WTC11 (cell line): ENCODE measurements around the gene PANK4. TPM values are rescaled to one million over a fixed set of nuclear protein-coding genes. Genes with fewer than 3 reads are reported as not detected.

ENCODE experiments used
- ATAC-seq: fragments of 200-7000 bp; cut with Tn5 transposase; 2 replicates; pipeline ENCODE4 v1.10.0; 2021; ENCODE audit warnings: mild to moderate bottlenecking, moderate library complexity
- CTCF ChIA-PET: fragments of 300-600 bp; sonication (Branson Sonifier 250); formaldehyde crosslinking; loops from one replicate; lab custom pipeline; 2021; ENCODE audit warnings: antibody characterized with exemption; lab: Charles Lee
- POLR2A ChIA-PET: fragments of 350-600 bp; sonication (Branson Sonifier 250); formaldehyde crosslinking; loops from one replicate; lab custom pipeline; 2021; ENCODE audit warnings: antibody characterized with exemption; lab: Charles Lee
- DNase-seq: peaks from one replicate; pipeline ENCODE4 v3.0.0; 2021; ENCODE audit warnings: low spot score
- H3K27ac Mint-ChIP-seq: 2 replicates; pipeline ENCODE4 v1.8.0; 2021; ENCODE audit warnings: mixed read lengths
- H3K27me3 Mint-ChIP-seq: 2 replicates; pipeline ENCODE4 v1.8.0; 2021; ENCODE audit warnings: low read depth, mild to moderate bottlenecking, moderate library complexity, mixed read lengths
- H3K36me3 Mint-ChIP-seq: 2 replicates; pipeline ENCODE4 v1.8.0; 2021; ENCODE audit warnings: mixed read lengths
- H3K4me1 Mint-ChIP-seq: 2 replicates; pipeline ENCODE4 v1.8.0; 2022; ENCODE audit warnings: mixed read lengths
- H3K4me3 Mint-ChIP-seq: 2 replicates; pipeline ENCODE4 v1.8.0; 2021; ENCODE audit warnings: mild to moderate bottlenecking, moderate library complexity, mixed read lengths
- H3K9me3 Mint-ChIP-seq: 2 replicates; pipeline ENCODE4 v1.8.0; 2021; ENCODE audit warnings: mixed read lengths
- AR ChIP-seq: fragments of 250-450 bp; sonication (Bioruptor Pico); IDR thresholded peaks from 2 replicates; pipeline ENCODE4 v1.9.0; 2021; ENCODE audit warnings: mild to moderate bottlenecking
- CBFB ChIP-seq: sonication (generic); formaldehyde crosslinking; IDR thresholded peaks from 2 replicates; pipeline ENCODE4 v1.8.1; 2022; ENCODE audit warnings: mild to moderate bottlenecking, low read depth, missing genetic modification reagents
- ETV6 ChIP-seq: sonication (generic); formaldehyde crosslinking; IDR thresholded peaks from 2 replicates; pipeline ENCODE4 v1.8.1; 2022; ENCODE audit warnings: mild to moderate bottlenecking, missing genetic modification reagents
- FOXK1 ChIP-seq: sonication (generic); formaldehyde crosslinking; IDR thresholded peaks from 2 replicates; pipeline ENCODE4 v1.8.0; 2022; ENCODE audit warnings: mild to moderate bottlenecking, moderate library complexity, missing genetic modification reagents
- FOXP4 ChIP-seq: sonication (generic); formaldehyde crosslinking; IDR thresholded peaks from 2 replicates; pipeline ENCODE4 v1.8.0; 2022; ENCODE audit warnings: mild to moderate bottlenecking, missing genetic modification reagents
- GABPB1 ChIP-seq: sonication (generic); formaldehyde crosslinking; IDR thresholded peaks from 2 replicates; pipeline ENCODE4 v1.8.1; 2023; ENCODE audit warnings: mild to moderate bottlenecking, missing genetic modification reagents
- GRHL2 ChIP-seq: fragments of 250-450 bp; sonication (Bioruptor Pico); IDR thresholded peaks from 2 replicates; pipeline ENCODE4 v1.8.0; 2022; ENCODE audit warnings: mild to moderate bottlenecking, moderate library complexity; ENCODE audit not compliant: insufficient replicate concordance, severe bottlenecking
- HMGA2 ChIP-seq: fragments of 250-450 bp; sonication (Bioruptor Pico); IDR thresholded peaks from 2 replicates; pipeline ENCODE4 v1.4.0; 2021; ENCODE audit warnings: mild to moderate bottlenecking, moderate library complexity
- IRF1 ChIP-seq: sonication (generic); formaldehyde crosslinking; IDR thresholded peaks from 2 replicates; pipeline ENCODE4 v1.8.0; 2023; ENCODE audit warnings: missing genetic modification reagents
- IRF2 ChIP-seq: sonication (generic); formaldehyde crosslinking; IDR thresholded peaks from 2 replicates; pipeline ENCODE4 v1.8.0; 2022; ENCODE audit warnings: low read depth, missing genetic modification reagents, borderline replicate concordance
- JAZF1 ChIP-seq: fragments of 250-450 bp; sonication (Bioruptor Pico); IDR thresholded peaks from 2 replicates; pipeline ENCODE4 v1.9.0; 2021; ENCODE audit warnings: moderate library complexity, mild to moderate bottlenecking, inconsistent platforms
- NR1H2 ChIP-seq: sonication (generic); formaldehyde crosslinking; IDR thresholded peaks from 2 replicates; pipeline ENCODE4 v1.9.0; 2021; ENCODE audit warnings: mild to moderate bottlenecking, moderate library complexity, missing genetic modification reagents
- NR2C2 ChIP-seq: sonication (generic); formaldehyde crosslinking; IDR thresholded peaks from 2 replicates; pipeline ENCODE4 v1.8.0; 2022; ENCODE audit warnings: mild to moderate bottlenecking, missing genetic modification reagents
- NR3C1 ChIP-seq: sonication (generic); formaldehyde crosslinking; conservative IDR thresholded peaks from 2 replicates; pipeline ENCODE4 v1.8.1; 2023; ENCODE audit warnings: low read depth, mild to moderate bottlenecking, missing genetic modification reagents
- OVOL2 ChIP-seq: fragments of 250-450 bp; sonication (Bioruptor Pico); IDR thresholded peaks from 2 replicates; pipeline ENCODE4 v1.9.0; 2021; ENCODE audit warnings: mild to moderate bottlenecking, borderline replicate concordance
- PRRX2 ChIP-seq: fragments of 250-450 bp; sonication (Bioruptor Pico); IDR thresholded peaks from 2 replicates; pipeline ENCODE4 v1.8.0; 2021; ENCODE audit warnings: mild to moderate bottlenecking
- RORB ChIP-seq: fragments of 250-450 bp; sonication (Bioruptor Pico); IDR thresholded peaks from 2 replicates; pipeline ENCODE4 v1.9.0; 2021; ENCODE audit warnings: mild to moderate bottlenecking
- SMAD3 ChIP-seq: sonication (generic); formaldehyde crosslinking; IDR thresholded peaks from 2 replicates; pipeline ENCODE4 v1.8.0; 2022; ENCODE audit warnings: missing genetic modification reagents, mild to moderate bottlenecking, borderline replicate concordance
- SP1 ChIP-seq: sonication (generic); formaldehyde crosslinking; conservative IDR thresholded peaks from 2 replicates; pipeline ENCODE4 v1.8.1; 2022; ENCODE audit warnings: missing genetic modification reagents
- TEAD4 ChIP-seq: sonication (generic); formaldehyde crosslinking; IDR thresholded peaks from 2 replicates; pipeline ENCODE4 v1.8.0; 2022; ENCODE audit warnings: mild to moderate bottlenecking, missing genetic modification reagents
- ZNF263 ChIP-seq: sonication (generic); formaldehyde crosslinking; IDR thresholded peaks from 2 replicates; pipeline ENCODE4 v1.8.1; 2022; ENCODE audit warnings: low read depth, mild to moderate bottlenecking, moderate library complexity, missing genetic modification reagents
- ZNF317 ChIP-seq: sonication (generic); formaldehyde crosslinking; IDR thresholded peaks from 2 replicates; pipeline ENCODE4 v1.8.1; 2023; ENCODE audit warnings: low read depth, mild to moderate bottlenecking, moderate library complexity, missing genetic modification reagents, borderline replicate concordance
- ZNF425 ChIP-seq: fragments of 250-450 bp; sonication (Bioruptor Pico); conservative IDR thresholded peaks from 2 replicates; pipeline ENCODE4 v1.9.0; 2021; ENCODE audit warnings: mild to moderate bottlenecking
- ZNF532 ChIP-seq: fragments of 250-450 bp; sonication (Bioruptor Pico); IDR thresholded peaks from 2 replicates; pipeline ENCODE4 v1.9.0; 2021; ENCODE audit warnings: mild to moderate bottlenecking, borderline replicate concordance
- total RNA-seq: library from RNA; stranded (reverse); gene quantifications from 3 replicates; pipeline ENCODE4 v1.2.3, GENCODE V29; 2021

The PANK4 gene
- total RNA-seq, 1 experiment from 2014 or later: 52.5 TPM

- Mint-ChIP-seq H3K9me3 (no peaks in the 10 kb centered on the region), H3K36me3 (no peaks in the 10 kb centered on the region), H3K4me1 (no peaks in the 10 kb centered on the region), H3K27me3 (no peaks in the 10 kb centered on the region), H3K4me3 (no peak overlapping the region), H3K27ac (no peak overlapping the region)
- ChIA-PET POLR2A (no interaction called here), CTCF (interaction anchor here (0.7 to 1.5 kb wide), 7 partner anchors 12 to 121 kb away, joined by 3 to 5 read pairs (median 3); no protein-coding TSS in a partner anchor)
- ATAC-seq (no peak), DNase-seq (no peak)
- no peak for TF ChIP-seq CBFB (CRISPR knock-in tag)
- TF ChIP-seq ZNF317 (CRISPR knock-in tag): no peak
- TF ChIP-seq NR1H2 (CRISPR knock-in tag): no peak
- no peak for TF ChIP-seq SP1 (CRISPR knock-in tag)
- TF ChIP-seq GABPB1 (CRISPR knock-in tag): no peak
- TF ChIP-seq RORB (CRISPR knock-in tag): no peak
- no peak for TF ChIP-seq AR (CRISPR knock-in tag)
- no peak for TF ChIP-seq SMAD3
- no peak for TF ChIP-seq ETV6
- no peak for TF ChIP-seq ZNF532 (CRISPR knock-in tag)
- TF ChIP-seq OVOL2 (CRISPR knock-in tag): no peak
- no peak for TF ChIP-seq NR3C1 (CRISPR knock-in tag)
- TF ChIP-seq NR2C2 (CRISPR knock-in tag): no peak
- no peak for TF ChIP-seq HMGA2
- no peak for TF ChIP-seq ZNF425 (CRISPR knock-in tag)
- no peak for TF ChIP-seq JAZF1
Observed at GRCh38 chr1:2502661-2503553, 23.5 kb downstream of the PANK4 start.

GRCh38 chr1:2502210-2502609 lies 24.2 kb downstream of the PANK4 start:
- no peak for DNase-seq
- Mint-ChIP-seq H3K4me1 (no peaks in the 10 kb centered on the region), H3K4me3 (no peak overlapping the region), H3K9me3 (no peaks in the 10 kb centered on the region), H3K36me3 (no peaks in the 10 kb centered on the region), H3K27ac (no peak overlapping the region), H3K27me3 (no peaks in the 10 kb centered on the region)
- CTCF ChIA-PET: interaction anchor here (1.0 to 1.1 kb wide), 3 partner anchors 24 to 121 kb away, joined by 3 read pairs; partner anchors contain the start of gene PANK4
- no peak for ATAC-seq
- POLR2A ChIA-PET: interaction anchor here (0.6 kb wide), 1 partner anchor 60 kb away, joined by 3 read pairs; no protein-coding TSS in a partner anchor
- TF ChIP-seq PRRX2 (CRISPR knock-in tag): no peak
- TF ChIP-seq GRHL2 (CRISPR knock-in tag): no peak
- no peak for TF ChIP-seq ZNF263 (CRISPR knock-in tag)
- TF ChIP-seq IRF1 (CRISPR knock-in tag): no peak
- TF ChIP-seq FOXK1 (CRISPR knock-in tag): no peak
- TF ChIP-seq NR2C2 (CRISPR knock-in tag): no peak
- no peak for TF ChIP-seq FOXP4
- no peak for TF ChIP-seq IRF2 (CRISPR knock-in tag)
- TF ChIP-seq TEAD4 (CRISPR knock-in tag): no peak
- no peak for TF ChIP-seq ETV6
